ENCODE measurements around the gene MSGN1. TPM values are rescaled to one million over a fixed set of nuclear protein-coding genes. Genes with fewer than 3 reads are reported as not detected.

The MSGN1 gene
- total RNA-seq, 1 donor from 2014 or later = not detected

DNA sequence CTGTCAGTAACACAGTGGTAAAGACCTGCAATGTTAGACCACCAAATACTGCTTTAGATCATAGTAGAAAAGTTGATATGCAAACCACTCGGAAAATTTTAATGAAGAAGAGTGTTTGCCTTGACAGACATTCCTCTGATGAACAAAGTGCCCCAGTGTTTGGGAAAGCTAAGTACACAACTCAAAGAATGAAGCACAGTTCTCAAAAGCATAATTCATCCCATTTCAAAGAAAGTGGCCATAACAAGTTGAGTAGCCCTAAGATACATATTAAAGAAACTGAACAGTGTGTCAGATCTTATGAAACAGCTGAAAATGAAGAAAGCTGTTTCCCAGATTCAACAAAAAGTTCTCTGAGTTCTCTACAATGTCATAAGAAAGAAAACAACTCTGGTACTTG lies 34.8 kb upstream of the MSGN1 start:
- TF ChIP-seq, protein P1, sequence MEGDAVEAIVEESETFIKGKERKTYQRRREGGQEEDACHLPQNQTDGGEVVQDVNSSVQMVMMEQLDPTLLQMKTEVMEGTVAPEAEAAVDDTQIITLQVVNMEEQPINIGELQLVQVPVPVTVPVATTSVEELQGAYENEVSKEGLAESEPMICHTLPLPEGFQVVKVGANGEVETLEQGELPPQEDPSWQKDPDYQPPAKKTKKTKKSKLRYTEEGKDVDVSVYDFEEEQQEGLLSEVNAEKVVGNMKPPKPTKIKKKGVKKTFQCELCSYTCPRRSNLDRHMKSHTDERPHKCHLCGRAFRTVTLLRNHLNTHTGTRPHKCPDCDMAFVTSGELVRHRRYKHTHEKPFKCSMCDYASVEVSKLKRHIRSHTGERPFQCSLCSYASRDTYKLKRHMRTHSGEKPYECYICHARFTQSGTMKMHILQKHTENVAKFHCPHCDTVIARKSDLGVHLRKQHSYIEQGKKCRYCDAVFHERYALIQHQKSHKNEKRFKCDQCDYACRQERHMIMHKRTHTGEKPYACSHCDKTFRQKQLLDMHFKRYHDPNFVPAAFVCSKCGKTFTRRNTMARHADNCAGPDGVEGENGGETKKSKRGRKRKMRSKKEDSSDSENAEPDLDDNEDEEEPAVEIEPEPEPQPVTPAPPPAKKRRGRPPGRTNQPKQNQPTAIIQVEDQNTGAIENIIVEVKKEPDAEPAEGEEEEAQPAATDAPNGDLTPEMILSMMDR (IDR thresholded peaks at IDR 0.05) = no peak
- H3K27ac ChIP-seq = no peak overlapping the region
- no peak for DNase-seq (ENCODE audit: low spot score in 2 of 2)
- no peaks in the 10 kb centered on the region for H3K4me1 ChIP-seq
- intact Hi-C loops (cut with DNase I) = no loop called here
- no peak overlapping the region for H3K4me3 ChIP-seq
- no peaks in the 10 kb centered on the region for H3K36me3 ChIP-seq
- H3K27me3 ChIP-seq = no peaks in the 10 kb centered on the region
- no peaks in the 10 kb centered on the region for H3K9me3 ChIP-seq

DNA sequence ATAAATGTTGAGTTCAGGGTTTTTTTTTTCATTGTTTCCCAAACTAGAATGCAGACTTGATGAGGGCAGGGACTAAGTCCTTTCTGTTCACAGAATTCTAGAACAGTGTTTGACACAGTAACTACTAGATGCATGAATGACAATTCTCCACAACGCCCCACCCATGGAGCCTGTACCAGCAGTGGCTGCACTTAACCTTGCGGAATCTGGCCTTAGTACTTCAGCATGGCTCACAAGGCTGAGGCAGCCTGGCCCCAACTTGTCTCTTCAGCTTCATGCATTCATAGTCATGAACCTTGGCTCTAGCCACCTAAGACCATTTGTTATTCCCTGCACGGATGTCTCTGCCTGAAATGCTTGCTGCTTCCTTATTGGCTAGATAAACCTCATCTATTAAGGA lies 29.5 kb upstream of the MSGN1 start:
- TF ChIP-seq, protein P1 (IDR thresholded peaks at IDR 0.05) = no peak
- intact Hi-C loops (cut with DNase I) = no loop called here

GRCh38 chr2:17788773-17789172 lies 27.5 kb upstream of the MSGN1 start:
- H3K4me1 ChIP-seq = no peaks in the 10 kb centered on the region
- H3K27ac ChIP-seq = no peak overlapping the region
- no peaks in the 10 kb centered on the region for H3K9me3 ChIP-seq
- H3K36me3 ChIP-seq = no peaks in the 10 kb centered on the region
- H3K4me3 ChIP-seq = no peak overlapping the region
- intact Hi-C loops (cut with DNase I) = no loop called here
- H3K27me3 ChIP-seq = no peaks in the 10 kb centered on the region
- no peak for DNase-seq (ENCODE audit: low spot score in 2 of 2)
- TF ChIP-seq, protein P1 (IDR thresholded peaks at IDR 0.05) = no peak

More for the DNA sequence above, 29.5 kb upstream of the MSGN1 start:
- Histone ChIP-seq H3K27me3 (no peaks in the 10 kb centered on the region), H3K36me3 (no peaks in the 10 kb centered on the region), H3K27ac (no peak overlapping the region), H3K9me3 (no peaks in the 10 kb centered on the region), H3K4me3 (no peak overlapping the region), H3K4me1 (no peaks in the 10 kb centered on the region)
- DNase-seq (ENCODE audit: low spot score in 2 of 2) = no peak

- TF ChIP-seq, protein P1 (IDR thresholded peaks at IDR 0.05) = no peak
- DNase-seq (ENCODE audit: low spot score in 2 of 2) = no peak
- Histone ChIP-seq H3K27me3 (no peaks in the 10 kb centered on the region), H3K4me3 (no peak overlapping the region), H3K4me1 (no peaks in the 10 kb centered on the region), H3K9me3 (no peaks in the 10 kb centered on the region), H3K36me3 (no peaks in the 10 kb centered on the region), H3K27ac (no peak overlapping the region)
- intact Hi-C loops (cut with DNase I) = no loop called here
Observed at GRCh38 chr2:17790536-17790935, 25.7 kb upstream of the MSGN1 start.

DNA sequence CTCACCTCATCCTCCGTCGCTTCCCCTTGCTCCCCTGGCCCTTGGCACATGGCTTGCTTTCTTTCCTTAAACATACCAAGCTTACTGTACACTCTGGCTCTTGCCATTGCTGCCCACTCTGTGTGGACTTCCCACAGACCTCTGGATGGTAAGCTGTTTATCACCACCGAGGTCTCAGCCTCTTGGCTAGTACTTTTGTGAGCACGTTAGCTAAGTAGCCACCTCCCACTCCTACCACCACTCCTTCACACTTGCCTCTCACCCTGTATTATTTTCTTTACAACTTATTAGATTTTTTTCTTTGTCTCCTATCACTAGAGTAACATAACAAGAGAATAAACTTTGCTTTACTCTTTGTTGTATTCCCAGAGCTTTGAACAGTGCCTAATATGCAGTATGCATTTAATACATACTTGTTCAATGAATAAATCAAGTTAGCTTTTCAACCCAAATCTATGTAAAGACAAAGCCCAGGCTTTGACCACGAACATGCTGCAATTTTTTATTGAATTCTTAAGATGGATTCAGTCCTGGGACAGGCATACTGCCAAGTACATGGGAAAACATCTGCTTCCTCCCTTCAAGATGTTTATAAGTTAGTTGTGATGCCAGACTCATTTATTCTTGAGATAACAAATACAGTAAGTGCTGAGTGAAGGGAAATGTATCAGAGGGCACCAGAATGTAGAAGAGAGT lies 25.0 kb upstream of the MSGN1 start:
- no peak for DNase-seq (ENCODE audit: low spot score in 2 of 2)
- Histone ChIP-seq H3K9me3 (no peaks in the 10 kb centered on the region), H3K4me1 (no peaks in the 10 kb centered on the region), H3K27ac (no peak overlapping the region), H3K27me3 (no peaks in the 10 kb centered on the region), H3K36me3 (no peaks in the 10 kb centered on the region), H3K4me3 (no peak overlapping the region)
- intact Hi-C loops (cut with DNase I) = no loop called here
- TF ChIP-seq, protein P1 (IDR thresholded peaks at IDR 0.05) = no peak

DNA sequence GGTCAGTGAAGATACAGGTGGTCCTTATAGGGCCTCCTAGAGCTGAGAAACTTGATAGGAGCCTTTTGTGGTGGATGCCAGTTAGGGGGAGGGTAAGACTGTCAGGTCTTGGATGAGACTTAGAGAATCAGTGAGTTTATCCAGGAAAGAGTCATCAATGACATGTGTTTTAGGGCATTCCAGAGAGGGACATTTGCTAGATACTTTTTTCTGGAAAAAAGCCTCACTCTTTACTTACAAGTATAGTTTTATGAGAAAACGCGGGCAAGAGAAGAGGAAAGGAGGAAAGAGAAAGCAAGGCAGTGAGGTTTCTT lies 24.5 kb upstream of the MSGN1 start:
- Histone ChIP-seq H3K4me3 (no peak overlapping the region), H3K4me1 (no peaks in the 10 kb centered on the region), H3K36me3 (no peaks in the 10 kb centered on the region), H3K27ac (no peak overlapping the region), H3K27me3 (no peaks in the 10 kb centered on the region), H3K9me3 (no peaks in the 10 kb centered on the region)
- DNase-seq (ENCODE audit: low spot score in 2 of 2) = no peak
- TF ChIP-seq, protein P1 (IDR thresholded peaks at IDR 0.05) = no peak
- intact Hi-C loops (cut with DNase I) = no loop called here

Data from ascending aorta (tissue), 2 donors.